Measurements from ENCODE around the gene RGS12. TPM values are rescaled to one million over a fixed set of nuclear protein-coding genes. Genes with fewer than 3 reads are reported as not detected.

Gene RGS12
- total RNA-seq, 1 experiment from 2014 or later = 36.6 TPM

DNA sequence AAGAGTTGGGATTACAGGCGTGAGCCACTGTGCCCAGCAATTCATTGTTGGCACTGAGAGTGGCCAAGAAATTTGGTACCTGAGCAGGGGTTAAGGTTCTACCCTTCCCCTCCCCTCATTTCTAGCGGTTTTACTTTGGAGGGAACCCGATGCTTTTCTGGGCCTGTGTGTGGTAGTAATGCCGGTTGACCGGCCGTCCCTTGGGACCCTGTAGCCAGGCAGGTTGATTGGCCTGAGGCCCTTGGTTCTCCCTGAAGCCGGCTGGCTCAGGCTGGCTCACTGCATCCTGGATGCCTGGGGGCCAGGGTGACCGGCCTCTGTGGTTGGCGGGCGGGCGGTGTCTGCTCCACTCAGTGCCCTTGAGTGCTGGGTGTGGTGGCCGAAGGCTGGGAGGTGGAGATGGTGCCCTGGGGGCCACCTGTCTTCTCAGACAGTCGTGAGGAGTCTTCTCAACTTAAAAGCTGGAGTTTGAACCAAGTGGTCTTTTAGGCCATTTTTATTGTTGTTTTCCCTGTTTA, 45.6 kb downstream of the RGS12 start:
- Histone ChIP-seq H3K9me3 (ENCODE audit: insufficient read depth, low read depth) (no peaks in the 10 kb centered on the region), H3K4me2 (no peak overlapping the region), H4K20me1 (ENCODE audit: insufficient read depth) (no peaks in the 10 kb centered on the region), H3K9me2 (ENCODE audit: insufficient read depth) (no peaks in the 10 kb centered on the region), H2AFZ (no peak overlapping the region), H3F3A (ENCODE audit: insufficient read depth, low read depth) (no peaks in the 10 kb centered on the region), H3K79me2 (ENCODE audit: low read depth) (no peaks in the 10 kb centered on the region), H3K27me3 (ENCODE audit: insufficient read depth, low read depth) (no peaks in the 10 kb centered on the region), H3K4me1 (replicated peaks; ENCODE audit: insufficient read depth) (no peaks in the 10 kb centered on the region), H3K4me3 (no peak overlapping the region), H3K27ac (no peak overlapping the region), H3K36me3 (ENCODE audit: low read depth) (no peaks in the 10 kb centered on the region)
- BruUV-seq (replicated peaks) = no TSS peak
- ChIA-PET POLR2A (ENCODE audit: unreplicated experiment) (no interaction called here), CTCF (interaction anchor here (0.6 kb wide), 1 partner anchor 112 kb away, joined by 4 read pairs; no protein-coding TSS in a partner anchor)
- intact Hi-C loops (cut with micrococcal nuclease; ENCODE audit: unreplicated experiment) = no loop called here
- DNase-seq = no peak
- TF ChIP-seq, protein P1, sequence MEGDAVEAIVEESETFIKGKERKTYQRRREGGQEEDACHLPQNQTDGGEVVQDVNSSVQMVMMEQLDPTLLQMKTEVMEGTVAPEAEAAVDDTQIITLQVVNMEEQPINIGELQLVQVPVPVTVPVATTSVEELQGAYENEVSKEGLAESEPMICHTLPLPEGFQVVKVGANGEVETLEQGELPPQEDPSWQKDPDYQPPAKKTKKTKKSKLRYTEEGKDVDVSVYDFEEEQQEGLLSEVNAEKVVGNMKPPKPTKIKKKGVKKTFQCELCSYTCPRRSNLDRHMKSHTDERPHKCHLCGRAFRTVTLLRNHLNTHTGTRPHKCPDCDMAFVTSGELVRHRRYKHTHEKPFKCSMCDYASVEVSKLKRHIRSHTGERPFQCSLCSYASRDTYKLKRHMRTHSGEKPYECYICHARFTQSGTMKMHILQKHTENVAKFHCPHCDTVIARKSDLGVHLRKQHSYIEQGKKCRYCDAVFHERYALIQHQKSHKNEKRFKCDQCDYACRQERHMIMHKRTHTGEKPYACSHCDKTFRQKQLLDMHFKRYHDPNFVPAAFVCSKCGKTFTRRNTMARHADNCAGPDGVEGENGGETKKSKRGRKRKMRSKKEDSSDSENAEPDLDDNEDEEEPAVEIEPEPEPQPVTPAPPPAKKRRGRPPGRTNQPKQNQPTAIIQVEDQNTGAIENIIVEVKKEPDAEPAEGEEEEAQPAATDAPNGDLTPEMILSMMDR (conservative IDR thresholded peaks at IDR 0.05) = no peak
- no peak for TF ChIP-seq EZH2 (IDR thresholded peaks at IDR 0.05; ENCODE audit: low read depth)

DNA sequence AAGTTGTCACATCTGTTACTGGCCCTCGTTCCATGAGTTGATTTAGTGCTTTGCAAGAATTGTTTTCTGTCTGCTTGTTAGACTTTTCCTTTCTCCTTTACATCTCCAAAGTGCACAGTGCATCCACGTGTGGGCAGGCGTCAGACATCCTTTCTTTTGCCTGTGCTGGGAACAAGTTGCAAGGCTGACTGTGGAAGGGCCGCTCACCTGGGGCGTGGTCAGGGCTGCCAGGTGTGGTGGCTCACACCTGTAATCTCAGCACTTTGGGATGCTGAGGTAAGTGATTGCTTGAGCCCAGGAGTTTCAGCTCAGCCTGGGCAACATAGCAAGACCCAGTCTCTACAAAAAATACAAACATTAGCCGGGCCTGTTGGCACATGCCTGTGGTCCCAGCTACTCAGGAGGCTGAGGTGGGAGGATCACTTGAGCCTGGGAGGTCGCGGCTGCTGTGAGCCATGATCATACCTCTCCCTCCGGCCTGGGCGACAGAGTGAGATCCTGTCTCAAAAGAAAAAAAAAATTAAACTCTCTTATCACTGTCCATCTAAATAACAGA, 46.2 kb downstream of the RGS12 start:
- Histone ChIP-seq H3K9me2 (ENCODE audit: insufficient read depth) (no peaks in the 10 kb centered on the region), H2AFZ (no peak overlapping the region), H3K79me2 (ENCODE audit: low read depth) (no peaks in the 10 kb centered on the region), H3K36me3 (ENCODE audit: low read depth) (no peaks in the 10 kb centered on the region), H3K4me1 (replicated peaks; ENCODE audit: insufficient read depth) (no peaks in the 10 kb centered on the region), H3K9me3 (ENCODE audit: insufficient read depth, low read depth) (no peaks in the 10 kb centered on the region), H4K20me1 (ENCODE audit: insufficient read depth) (no peaks in the 10 kb centered on the region), H3K4me2 (no peak overlapping the region), H3K4me3 (no peak overlapping the region), H3F3A (ENCODE audit: insufficient read depth, low read depth) (no peaks in the 10 kb centered on the region), H3K27me3 (ENCODE audit: insufficient read depth, low read depth) (no peaks in the 10 kb centered on the region), H3K27ac (no peak overlapping the region)
- ChIA-PET CTCF (no interaction called here), POLR2A (ENCODE audit: unreplicated experiment) (no interaction called here)
- intact Hi-C loops (cut with micrococcal nuclease; ENCODE audit: unreplicated experiment) = no loop called here
- no peak for DNase-seq
- TF ChIP-seq, protein P1 (conservative IDR thresholded peaks at IDR 0.05) = no peak
- no peak for TF ChIP-seq EZH2 (IDR thresholded peaks at IDR 0.05; ENCODE audit: low read depth)
- BruUV-seq (replicated peaks) = no TSS peak

DNA sequence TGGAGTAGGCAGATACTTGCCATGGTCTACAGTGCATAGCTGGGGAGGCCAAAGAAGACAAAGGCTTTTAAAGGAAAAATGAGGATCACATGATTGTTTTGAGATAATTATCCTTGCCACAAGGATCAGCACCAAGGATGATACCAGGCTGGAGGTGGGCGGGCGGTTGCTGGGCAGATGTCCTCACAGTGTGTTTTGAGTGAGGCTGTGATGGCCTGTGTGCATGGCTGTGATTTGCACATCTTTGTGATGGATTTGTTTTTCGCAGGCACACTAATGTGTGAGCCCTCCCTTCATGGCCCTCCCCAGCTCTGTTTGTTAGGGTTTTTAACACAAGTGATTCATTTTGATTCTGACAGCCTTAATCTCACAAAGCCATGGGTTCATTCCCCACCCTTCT, 46.8 kb downstream of the RGS12 start:
- H3K4me2 ChIP-seq = no peak overlapping the region
- DNase-seq = no peak
- no peaks in the 10 kb centered on the region for H3K4me1 ChIP-seq (replicated peaks; ENCODE audit: insufficient read depth)
- no peaks in the 10 kb centered on the region for H3K9me3 ChIP-seq (ENCODE audit: insufficient read depth, low read depth)
- H4K20me1 ChIP-seq (ENCODE audit: insufficient read depth) = no peaks in the 10 kb centered on the region
- H3F3A ChIP-seq (ENCODE audit: insufficient read depth, low read depth) = no peaks in the 10 kb centered on the region
- H3K27me3 ChIP-seq (ENCODE audit: insufficient read depth, low read depth) = no peaks in the 10 kb centered on the region
- H3K9me2 ChIP-seq (ENCODE audit: insufficient read depth) = no peaks in the 10 kb centered on the region
- BruUV-seq (replicated peaks) = no TSS peak
- ChIA-PET CTCF (no interaction called here), POLR2A (ENCODE audit: unreplicated experiment) (no interaction called here)
- H3K36me3 ChIP-seq (ENCODE audit: low read depth) = no peaks in the 10 kb centered on the region
- TF ChIP-seq, protein P1 (conservative IDR thresholded peaks at IDR 0.05) = no peak
- TF ChIP-seq EZH2 (IDR thresholded peaks at IDR 0.05; ENCODE audit: low read depth) = no peak
- H2AFZ ChIP-seq = no peak overlapping the region
- no peaks in the 10 kb centered on the region for H3K79me2 ChIP-seq (ENCODE audit: low read depth)
- intact Hi-C loops (cut with micrococcal nuclease; ENCODE audit: unreplicated experiment) = no loop called here
- H3K27ac ChIP-seq = no peak overlapping the region
- no peak overlapping the region for H3K4me3 ChIP-seq

Data from PC-9 (cell line).